K562 (cell line): ENCODE measurements around the gene HADH. TPM values are rescaled to one million over a fixed set of nuclear protein-coding genes. Genes with fewer than 3 reads are reported as not detected.
A peak's percentile ranks its signal among the peaks of the same experiment; 100 is the strongest.

Experiments
- BHLHE40 ChIP-seq: IDR thresholded peaks from 2 replicates; pipeline ENCODE4 v1.6.1; 2011; ENCODE audit warnings: low read length, improper control_type of control experiment
- ETV1 ChIP-seq: fragments of 450-650 bp; conservative IDR thresholded peaks from 2 replicates; pipeline ENCODE4 v1.6.1; 2016; ENCODE audit warnings: missing genetic modification characterization, control low read depth, low read depth, missing compliant biosample characterization
- HNRNPH1 ChIP-seq: fragments of 200-400 bp; formaldehyde crosslinking; optimal IDR thresholded peaks from 2 replicates; pipeline ENCODE3; 2017; ENCODE audit warnings: low read depth, mild to moderate bottlenecking, low read length, moderate library complexity
- KDM4B ChIP-seq, 2 experiments: fragments of 450-650 bp in 1 of 2; sonication (generic) in 1 of 2; IDR thresholded peaks; 2 replicates each; pipeline ENCODE4 v1.6.1; 2016 to 2017; ENCODE audit warnings: borderline replicate concordance in 2 of 2, antibody characterized with exemption in 1 of 2, low read depth in 1 of 2, mild to moderate bottlenecking in 1 of 2
- MCM7 ChIP-seq, 2 experiments: fragments of 450-650 bp; IDR thresholded peaks; 2 replicates each; pipeline ENCODE4 v1.6.1; 2016 to 2018
- MEF2A ChIP-seq: IDR thresholded peaks from 2 replicates; pipeline ENCODE4 v1.6.1; 2011; ENCODE audit warnings: low read depth, mild to moderate bottlenecking, low read length, moderate library complexity; ENCODE audit not compliant: control insufficient read depth
- MIER1 ChIP-seq: fragments of 450-650 bp; IDR thresholded peaks from 2 replicates; pipeline ENCODE4 v1.6.1; 2016; ENCODE audit warnings: antibody characterized with exemption, mild to moderate bottlenecking, low read depth
- RCOR1 ChIP-seq, 2 experiments: IDR thresholded peaks; 2 replicates each; pipeline ENCODE4 v1.6.1; 2012; ENCODE audit warnings: low read depth in 2 of 2, low read length in 2 of 2, borderline replicate concordance in 1 of 2, improper control_type of control experiment in 1 of 2
- YY1 ChIP-seq, 3 experiments: IDR thresholded peaks; 2 replicates each; pipeline ENCODE4 v1.6.1; 2011; ENCODE audit warnings: low read length in 2 of 3, mild to moderate bottlenecking in 2 of 3, moderate library complexity in 2 of 3, borderline replicate concordance in 1 of 3, control low read depth in 1 of 3, low read depth in 1 of 3; ENCODE audit not compliant: insufficient read depth in 3 of 3, insufficient replicate concordance in 2 of 3, control insufficient read depth in 1 of 3, insufficient read length in 1 of 3; ENCODE audit errors: extremely low read depth in 1 of 3
- ZNF174 ChIP-seq: fragments of 250-450 bp; sonication (Bioruptor Pico); IDR thresholded peaks from 2 replicates; pipeline ENCODE4 v1.4.0; 2020; ENCODE audit warnings: mild to moderate bottlenecking
- ZNF212 ChIP-seq: fragments of 450-650 bp; formaldehyde crosslinking; IDR thresholded peaks from 2 replicates; pipeline ENCODE4 v1.4.0; 2020; ENCODE audit warnings: mild to moderate bottlenecking
- ZNF3 ChIP-seq: fragments of 250-450 bp; sonication (Bioruptor Pico); IDR thresholded peaks from 2 replicates; pipeline ENCODE4 v1.5.0; 2021; ENCODE audit warnings: mild to moderate bottlenecking, moderate library complexity
- polyA plus RNA-seq, 8 experiments: library from polyadenylated mRNA; depleted of rRNA in 4 of 8; stranded (reverse) in 5 of 8; unstranded in 3 of 8; fragments of >200 nt; fragmentation: Nextera tagmentation in 2 of 8; fragmentation: Illumina TruSeq in 1 of 8; extraction: Ambion mirVana in 2 of 8; extraction: Trizol in 1 of 8; gene quantifications; 2 replicates each; pipeline versions ENCODE4 v1.2.1 to v1.2.3, GENCODE V29; 2011 to 2014; ENCODE audit warnings: inconsistent platforms in 1 of 8, missing spikeins in 1 of 8
- total RNA-seq, 7 experiments: library from RNA; depleted of rRNA in 6 of 7; stranded (reverse); fragments of >200 nt in 6 of 7; fragmentation: Illumina TruSeq in 2 of 7; extraction: Trizol in 2 of 7; gene quantifications; 2 replicates each; pipeline versions ENCODE4 v1.2.1 to v1.2.3, GENCODE V29; 2011 to 2021; ENCODE audit warnings: low replicate concordance in 1 of 7
- TF ChIP-seq, protein P1 (sequence below): sonication (generic); formaldehyde crosslinking; IDR thresholded peaks from 2 replicates; pipeline ENCODE4 v1.8.0; 2022; ENCODE audit warnings: mild to moderate bottlenecking, missing genetic modification reagents
- TF ChIP-seq, protein P2 (sequence below): fragments of 450-650 bp; conservative IDR thresholded peaks from 2 replicates; pipeline ENCODE4 v1.6.1; 2016; ENCODE audit warnings: missing genetic modification characterization, low read depth, mild to moderate bottlenecking, missing compliant biosample characterization, moderate library complexity
- TF ChIP-seq, protein P3 (sequence below): fragments of 450-650 bp; IDR thresholded peaks from 2 replicates; pipeline ENCODE4 v1.6.1; 2016; ENCODE audit warnings: missing biosample characterization, missing genetic modification characterization
- TF ChIP-seq, protein P4 (sequence below): fragments of 450-650 bp; IDR thresholded peaks from 2 replicates; pipeline ENCODE4 v1.6.1; 2016; ENCODE audit warnings: antibody characterized with exemption

HADH gene
- total and polyA plus RNA-seq, 9 of the 15 experiments (the other 6 are each of a cell fraction or from before 2014, with no cell fraction given): 9.4 to 73.3 (median 32.8) TPM

DNA sequence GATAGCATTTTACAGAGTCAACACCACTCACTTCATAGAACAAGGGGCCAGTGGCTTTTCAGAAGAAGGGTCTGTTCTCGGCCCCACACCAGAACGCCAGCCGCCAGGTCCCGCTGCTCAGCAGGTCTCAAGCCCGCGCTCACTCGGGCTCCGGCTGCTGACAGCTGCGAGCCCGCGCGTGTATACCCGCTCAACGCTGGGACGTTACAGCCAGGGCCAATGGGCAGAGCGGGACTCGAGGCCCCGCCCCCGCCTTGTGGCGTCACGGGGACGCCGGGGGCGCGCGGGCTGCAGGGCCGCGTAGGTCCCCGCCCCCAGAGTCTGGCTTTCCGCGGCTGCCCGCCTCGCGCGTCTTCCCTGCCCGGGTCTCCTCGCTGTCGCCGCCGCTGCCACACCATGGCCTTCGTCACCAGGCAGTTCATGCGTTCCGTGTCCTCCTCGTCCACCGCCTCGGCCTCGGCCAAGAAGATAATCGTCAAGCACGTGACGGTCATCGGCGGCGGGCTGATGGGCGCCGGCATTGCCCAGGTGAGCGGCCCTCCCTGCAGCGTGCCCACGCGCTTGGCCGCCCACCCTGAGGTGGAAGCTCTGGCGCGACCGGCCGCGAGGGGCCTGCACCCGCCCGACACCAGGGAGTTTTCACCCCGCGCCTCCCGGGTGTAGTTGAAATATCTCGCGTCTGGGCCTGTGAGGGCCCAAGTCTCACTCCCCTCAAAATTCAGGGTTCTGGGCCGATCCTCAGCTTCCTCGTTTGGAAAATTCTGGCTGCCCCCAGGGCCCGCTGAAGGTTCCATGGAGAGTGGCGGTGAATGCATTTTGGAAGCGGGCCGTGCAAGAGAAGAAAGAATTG is at the start of gene HADH (continued):
- TF ChIP-seq, protein P1, sequence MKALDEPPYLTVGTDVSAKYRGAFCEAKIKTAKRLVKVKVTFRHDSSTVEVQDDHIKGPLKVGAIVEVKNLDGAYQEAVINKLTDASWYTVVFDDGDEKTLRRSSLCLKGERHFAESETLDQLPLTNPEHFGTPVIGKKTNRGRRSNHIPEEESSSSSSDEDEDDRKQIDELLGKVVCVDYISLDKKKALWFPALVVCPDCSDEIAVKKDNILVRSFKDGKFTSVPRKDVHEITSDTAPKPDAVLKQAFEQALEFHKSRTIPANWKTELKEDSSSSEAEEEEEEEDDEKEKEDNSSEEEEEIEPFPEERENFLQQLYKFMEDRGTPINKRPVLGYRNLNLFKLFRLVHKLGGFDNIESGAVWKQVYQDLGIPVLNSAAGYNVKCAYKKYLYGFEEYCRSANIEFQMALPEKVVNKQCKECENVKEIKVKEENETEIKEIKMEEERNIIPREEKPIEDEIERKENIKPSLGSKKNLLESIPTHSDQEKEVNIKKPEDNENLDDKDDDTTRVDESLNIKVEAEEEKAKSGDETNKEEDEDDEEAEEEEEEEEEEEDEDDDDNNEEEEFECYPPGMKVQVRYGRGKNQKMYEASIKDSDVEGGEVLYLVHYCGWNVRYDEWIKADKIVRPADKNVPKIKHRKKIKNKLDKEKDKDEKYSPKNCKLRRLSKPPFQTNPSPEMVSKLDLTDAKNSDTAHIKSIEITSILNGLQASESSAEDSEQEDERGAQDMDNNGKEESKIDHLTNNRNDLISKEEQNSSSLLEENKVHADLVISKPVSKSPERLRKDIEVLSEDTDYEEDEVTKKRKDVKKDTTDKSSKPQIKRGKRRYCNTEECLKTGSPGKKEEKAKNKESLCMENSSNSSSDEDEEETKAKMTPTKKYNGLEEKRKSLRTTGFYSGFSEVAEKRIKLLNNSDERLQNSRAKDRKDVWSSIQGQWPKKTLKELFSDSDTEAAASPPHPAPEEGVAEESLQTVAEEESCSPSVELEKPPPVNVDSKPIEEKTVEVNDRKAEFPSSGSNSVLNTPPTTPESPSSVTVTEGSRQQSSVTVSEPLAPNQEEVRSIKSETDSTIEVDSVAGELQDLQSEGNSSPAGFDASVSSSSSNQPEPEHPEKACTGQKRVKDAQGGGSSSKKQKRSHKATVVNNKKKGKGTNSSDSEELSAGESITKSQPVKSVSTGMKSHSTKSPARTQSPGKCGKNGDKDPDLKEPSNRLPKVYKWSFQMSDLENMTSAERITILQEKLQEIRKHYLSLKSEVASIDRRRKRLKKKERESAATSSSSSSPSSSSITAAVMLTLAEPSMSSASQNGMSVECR (CRISPR knock-in tag): peak; percentile 65
- peak in 2 of 3 experiments; percentile 35 to 60 for TF ChIP-seq YY1 (IDR thresholded peaks at IDR 0.05; ENCODE audit: borderline replicate concordance in 1 of 3, control insufficient read depth in 1 of 3, extremely low read depth in 1 of 3, insufficient read depth in 3 of 3, insufficient read length in 1 of 3, insufficient replicate concordance in 2 of 3, low read depth in 1 of 3, low read length in 2 of 3)
- TF ChIP-seq HNRNPH1: no peak
- TF ChIP-seq MIER1: no peak
- TF ChIP-seq ZNF212: no peak
- no peak for TF ChIP-seq ZNF174 (CRISPR knock-in tag)
- TF ChIP-seq, protein P2, sequence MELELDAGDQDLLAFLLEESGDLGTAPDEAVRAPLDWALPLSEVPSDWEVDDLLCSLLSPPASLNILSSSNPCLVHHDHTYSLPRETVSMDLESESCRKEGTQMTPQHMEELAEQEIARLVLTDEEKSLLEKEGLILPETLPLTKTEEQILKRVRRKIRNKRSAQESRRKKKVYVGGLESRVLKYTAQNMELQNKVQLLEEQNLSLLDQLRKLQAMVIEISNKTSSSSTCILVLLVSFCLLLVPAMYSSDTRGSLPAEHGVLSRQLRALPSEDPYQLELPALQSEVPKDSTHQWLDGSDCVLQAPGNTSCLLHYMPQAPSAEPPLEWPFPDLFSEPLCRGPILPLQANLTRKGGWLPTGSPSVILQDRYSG (tag): no peak
- 0 out of 4 replicates have a peak, but pooled peaks of 1 of the 2 experiments have one; percentile 64 for TF ChIP-seq KDM4B (IDR thresholded peaks at IDR 0.05; ENCODE audit: borderline replicate concordance in 2 of 2, low read depth in 1 of 2)
- TF ChIP-seq ETV1 (tag): no peak
- TF ChIP-seq, protein P3, sequence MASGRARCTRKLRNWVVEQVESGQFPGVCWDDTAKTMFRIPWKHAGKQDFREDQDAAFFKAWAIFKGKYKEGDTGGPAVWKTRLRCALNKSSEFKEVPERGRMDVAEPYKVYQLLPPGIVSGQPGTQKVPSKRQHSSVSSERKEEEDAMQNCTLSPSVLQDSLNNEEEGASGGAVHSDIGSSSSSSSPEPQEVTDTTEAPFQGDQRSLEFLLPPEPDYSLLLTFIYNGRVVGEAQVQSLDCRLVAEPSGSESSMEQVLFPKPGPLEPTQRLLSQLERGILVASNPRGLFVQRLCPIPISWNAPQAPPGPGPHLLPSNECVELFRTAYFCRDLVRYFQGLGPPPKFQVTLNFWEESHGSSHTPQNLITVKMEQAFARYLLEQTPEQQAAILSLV (tag): no peak
- TF ChIP-seq, protein P4, sequence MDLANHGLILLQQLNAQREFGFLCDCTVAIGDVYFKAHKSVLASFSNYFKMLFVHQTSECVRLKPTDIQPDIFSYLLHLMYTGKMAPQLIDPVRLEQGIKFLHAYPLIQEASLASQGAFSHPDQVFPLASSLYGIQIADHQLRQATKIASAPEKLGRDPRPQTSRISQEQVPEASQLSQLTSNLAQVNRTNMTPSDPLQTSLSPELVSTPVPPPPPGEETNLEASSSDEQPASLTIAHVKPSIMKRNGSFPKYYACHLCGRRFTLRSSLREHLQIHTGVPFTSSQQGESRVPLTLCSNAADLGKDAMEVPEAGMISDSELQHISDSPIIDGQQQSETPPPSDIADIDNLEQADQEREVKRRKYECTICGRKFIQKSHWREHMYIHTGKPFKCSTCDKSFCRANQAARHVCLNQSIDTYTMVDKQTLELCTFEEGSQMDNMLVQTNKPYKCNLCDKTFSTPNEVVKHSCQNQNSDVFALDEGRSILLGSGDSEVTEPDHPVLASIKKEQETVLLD: no peak
- TF ChIP-seq MEF2A: no peak
- no peak for TF ChIP-seq RCOR1 (IDR thresholded peaks at IDR 0.05; ENCODE audit: borderline replicate concordance in 1 of 2, low read depth in 2 of 2, low read length in 2 of 2)
- TF ChIP-seq MCM7 (IDR thresholded peaks at IDR 0.05): no peak
- TF ChIP-seq ZNF3: no peak
- peak; percentile 71 for TF ChIP-seq BHLHE40
